Measurements from ENCODE around the gene CBX8.

CBX8 gene

GRCh38 chr17:79796763-79797491 lies at the start of gene CBX8:
TSS of gene CBX8 (minus strand) at chr17:79797077. CDS start at chr17:79796998, 79 bp downstream.
- peak; percentile 99 for DNase-seq

GRCh38 chr17:79845601-79845949 lies 48.7 kb upstream of the CBX8 start:
- DNase-seq = no peak

- DNase-seq = no peak
Observed at GRCh38 chr17:79844869-79845600, 48.2 kb upstream of the CBX8 start.

- peak; percentile 45 for DNase-seq
Observed at GRCh38 chr17:79843816-79844800, 47.2 kb upstream of the CBX8 start.

- DNase-seq = no peak
Observed at GRCh38 chr17:79843474-79843815, 46.6 kb upstream of the CBX8 start.

GRCh38 chr17:79842656-79843473 lies 46.0 kb upstream of the CBX8 start:
- DNase-seq = no peak

- DNase-seq = no peak
Observed at GRCh38 chr17:79842136-79842655, 45.3 kb upstream of the CBX8 start.

- DNase-seq = no peak
Observed at GRCh38 chr17:79841369-79842135, 44.7 kb upstream of the CBX8 start.

GRCh38 chr17:79840989-79841286 lies 44.1 kb upstream of the CBX8 start:
- DNase-seq = no peak

- DNase-seq = no peak
Observed at GRCh38 chr17:79840269-79840988, 43.6 kb upstream of the CBX8 start.

GRCh38 chr17:79839356-79840268 lies 42.7 kb upstream of the CBX8 start, which contains the start of gene CBX4:
TSS of gene CBX4 (minus strand) at chr17:79839440. CDS start at chr17:79839251, 189 bp downstream.
- DNase-seq = peak; percentile 90

- DNase-seq = peak; percentile 27
Observed at GRCh38 chr17:79838522-79839274, 41.8 kb upstream of the CBX8 start.

GRCh38 chr17:79837888-79838521 lies 41.1 kb upstream of the CBX8 start:
- DNase-seq = no peak

- no peak for DNase-seq
Observed at GRCh38 chr17:79836972-79837887, 40.4 kb upstream of the CBX8 start.

GRCh38 chr17:79836510-79836971 lies 39.7 kb upstream of the CBX8 start:
- DNase-seq = no peak

GRCh38 chr17:79835953-79836509 lies 39.2 kb upstream of the CBX8 start:
- no peak for DNase-seq

- no peak for DNase-seq
Observed at GRCh38 chr17:79835470-79835899, 38.6 kb upstream of the CBX8 start.

All from NCI-H1092 (cell line).